Activated T-helper 1 cell treated with anti-CD3 and anti-CD28 coated beads, Interleukin-12 subunit alpha, Interleukin-12 subunit beta, Interleukin-2, Interleukin-4 antibody, amounts not matched to agents 30 ng/mL and 10 ng/mL and 1 ng/mL, durations not matched to agents 14 hours and 24 hours and 36 hours (primary cell): ENCODE results near the gene ASIC2. TPM values are rescaled to one million over a fixed set of nuclear protein-coding genes. Genes with fewer than 3 reads are reported as not detected.

Experiments
- DNase-seq: peaks from one replicate; pipeline ENCODE4 v3.0.0; 2021; ENCODE audit warnings: low spot score
- H3K27ac Mint-ChIP-seq: one replicate; pipeline ENCODE4 v1.8.0; 2021; ENCODE audit warnings: mild to moderate bottlenecking, mixed read lengths
- H3K27me3 Mint-ChIP-seq: one replicate; pipeline ENCODE4 v1.8.0; 2022; ENCODE audit warnings: mild to moderate bottlenecking, moderate library complexity, mixed read lengths; ENCODE audit not compliant: insufficient read depth
- H3K36me3 Mint-ChIP-seq: one replicate; pipeline ENCODE4 v1.8.0; 2021; ENCODE audit warnings: low read depth, mixed read lengths
- H3K4me1 Mint-ChIP-seq: one replicate; pipeline ENCODE4 v1.8.0; 2021; ENCODE audit warnings: low read depth, mixed read lengths
- H3K4me3 Mint-ChIP-seq: one replicate; pipeline ENCODE4 v1.8.0; 2021; ENCODE audit warnings: mild to moderate bottlenecking, moderate library complexity, mixed read lengths
- H3K9me3 Mint-ChIP-seq: one replicate; pipeline ENCODE4 v1.8.0; 2021; ENCODE audit warnings: mixed read lengths
- intact Hi-C: fragments of 100-400 bp; cut with micrococcal nuclease; formaldehyde crosslinking; loops from one replicate; pipeline ENCODE4 v1.15.1; 2024
- total RNA-seq: library from RNA; stranded (reverse); gene quantifications from 2 replicates; pipeline ENCODE4 v1.2.3, GENCODE V29; 2022

The ASIC2 gene
- total RNA-seq, 1 donor from 2014 or later: not detected

DNA sequence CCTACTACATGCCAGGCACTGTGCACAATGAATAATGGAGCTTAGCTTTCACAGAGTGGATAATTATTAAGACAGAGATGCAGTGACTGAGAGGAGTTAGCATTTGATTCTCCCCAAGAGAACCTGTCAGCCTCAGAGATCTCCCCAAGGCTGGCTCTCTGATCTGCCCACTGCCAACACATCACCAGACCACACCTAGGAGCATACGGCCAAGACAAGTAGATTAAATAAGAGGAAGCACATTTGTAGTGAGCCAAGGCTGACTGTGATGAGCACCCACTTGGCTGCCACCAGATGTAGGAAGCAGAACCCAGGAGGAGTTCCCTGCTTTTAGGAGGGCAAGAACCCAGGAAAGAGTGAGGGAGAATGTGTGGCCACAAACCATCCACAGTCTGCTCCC, 171.3 kb downstream of the ASIC2 start:
- intact Hi-C loops: no loop called here
- H3K9me3 Mint-ChIP-seq: no peaks in the 10 kb centered on the region
- no peak overlapping the region for H3K4me3 Mint-ChIP-seq
- no peaks in the 10 kb centered on the region for H3K36me3 Mint-ChIP-seq
- no peak for DNase-seq
- no peak overlapping the region for H3K27ac Mint-ChIP-seq
- no peaks in the 10 kb centered on the region for H3K4me1 Mint-ChIP-seq
- H3K27me3 Mint-ChIP-seq: no peaks in the 10 kb centered on the region

DNA sequence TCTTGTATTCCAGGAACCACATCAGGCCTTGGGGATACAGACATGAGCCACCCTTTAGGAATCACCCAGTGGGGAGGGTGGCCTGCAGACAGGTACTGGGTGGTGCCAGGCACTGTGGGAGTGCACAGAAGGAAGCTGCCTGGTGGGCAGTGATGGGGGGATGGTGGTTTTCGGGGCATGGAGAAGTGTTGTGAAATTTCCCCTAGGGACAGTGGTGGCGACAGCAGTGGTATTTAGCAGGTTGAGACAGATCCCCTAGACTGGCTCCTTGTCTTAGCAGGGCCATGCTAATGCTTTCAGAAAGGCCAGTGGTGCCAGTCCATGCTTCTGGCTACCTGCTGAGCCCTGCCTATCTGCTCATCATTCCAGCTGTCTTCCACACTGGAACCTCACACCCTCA, 171.8 kb downstream of the ASIC2 start:
- Mint-ChIP-seq H3K4me1 (no peaks in the 10 kb centered on the region), H3K4me3 (no peak overlapping the region), H3K36me3 (no peaks in the 10 kb centered on the region), H3K9me3 (no peaks in the 10 kb centered on the region), H3K27ac (no peak overlapping the region), H3K27me3 (no peaks in the 10 kb centered on the region)
- no peak for DNase-seq
- intact Hi-C loops: no loop called here

DNA sequence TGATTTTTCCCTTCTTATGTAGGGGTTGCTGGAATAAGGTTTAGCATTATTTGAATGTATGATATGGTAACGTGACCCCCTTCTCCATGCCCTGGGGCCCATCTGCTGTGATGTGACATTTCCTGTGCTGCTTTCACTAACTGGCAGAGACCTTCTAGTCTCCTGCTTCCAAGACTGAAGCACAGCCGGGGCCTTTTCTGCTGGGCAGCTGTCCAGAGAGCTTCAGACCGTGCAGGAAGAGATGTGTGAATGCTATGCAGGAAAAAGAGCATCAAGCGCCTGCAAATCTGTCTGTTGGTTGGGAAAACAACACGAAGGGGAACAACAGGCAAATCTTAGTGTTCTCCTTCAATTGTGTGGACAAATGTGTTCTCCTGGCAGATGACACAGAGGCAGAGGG, 173.0 kb downstream of the ASIC2 start:
- DNase-seq: no peak
- Mint-ChIP-seq H3K9me3 (no peaks in the 10 kb centered on the region), H3K27ac (no peak overlapping the region), H3K36me3 (no peaks in the 10 kb centered on the region), H3K4me3 (no peak overlapping the region), H3K4me1 (no peaks in the 10 kb centered on the region), H3K27me3 (no peaks in the 10 kb centered on the region)
- intact Hi-C loops: no loop called here

DNA sequence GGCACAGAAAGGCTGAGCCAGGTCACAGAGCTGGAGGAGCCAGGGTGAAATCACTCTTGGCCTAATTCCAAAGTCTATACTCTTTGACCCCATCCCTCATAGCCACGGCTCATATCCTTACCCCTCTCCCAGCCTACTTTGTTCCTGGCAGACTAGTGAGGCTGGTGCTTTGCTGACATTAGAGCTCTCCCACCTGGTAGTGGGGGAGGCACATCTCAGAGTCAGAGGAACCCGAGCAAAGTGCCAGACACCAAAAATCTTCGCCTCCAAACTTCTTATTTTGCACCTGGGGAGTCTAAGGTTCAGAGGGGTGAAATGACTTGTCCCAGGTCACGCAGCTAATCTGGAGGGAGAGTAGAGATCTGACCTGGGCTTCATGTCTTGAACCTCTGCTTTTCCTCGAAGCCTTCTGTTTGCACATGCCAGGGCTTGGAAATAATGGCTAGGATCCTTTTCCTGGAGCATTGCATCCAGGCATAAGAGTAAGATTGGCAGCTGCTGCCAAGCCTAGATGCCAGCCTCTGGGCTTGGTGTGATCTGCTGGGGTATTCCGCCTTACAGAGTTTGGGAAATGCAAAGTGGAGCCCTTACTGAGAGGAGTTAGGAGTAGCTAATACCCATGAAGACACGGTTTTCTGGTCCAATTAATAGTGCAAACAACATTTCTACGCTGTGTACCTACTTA, 174.6 kb downstream of the ASIC2 start:
- H3K36me3 Mint-ChIP-seq: no peaks in the 10 kb centered on the region
- no peak overlapping the region for H3K4me3 Mint-ChIP-seq
- no peak for DNase-seq
- no peak overlapping the region for H3K27ac Mint-ChIP-seq
- H3K27me3 Mint-ChIP-seq: no peaks in the 10 kb centered on the region
- no peaks in the 10 kb centered on the region for H3K4me1 Mint-ChIP-seq
- H3K9me3 Mint-ChIP-seq: no peaks in the 10 kb centered on the region
- intact Hi-C loops: no loop called here

DNA sequence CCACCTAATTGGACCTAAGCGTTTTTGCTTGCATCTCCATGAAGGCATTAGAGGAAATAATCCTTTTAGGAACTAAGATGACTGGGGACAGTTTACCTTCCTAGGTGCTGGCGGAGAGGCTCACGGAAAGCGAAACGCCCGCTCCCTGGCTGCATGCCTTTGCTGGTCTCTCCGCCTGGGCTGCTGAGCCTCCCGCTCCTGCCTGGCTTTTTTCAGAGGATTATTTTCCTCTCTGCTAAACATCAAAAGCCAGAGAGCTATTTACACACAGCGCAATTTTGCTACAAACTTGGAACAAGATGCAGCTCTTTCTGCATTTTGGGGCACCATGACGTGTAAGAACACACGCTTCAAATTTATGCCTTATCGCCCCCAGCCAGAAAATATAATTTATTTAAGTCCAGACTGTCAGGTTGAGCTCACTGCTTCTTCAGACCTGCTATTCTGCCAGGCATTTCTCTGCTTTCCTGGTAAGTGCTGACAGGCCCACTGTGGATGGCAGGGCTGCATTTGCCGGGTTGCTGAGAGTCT, 177.0 kb downstream of the ASIC2 start:
- Mint-ChIP-seq H3K9me3 (no peaks in the 10 kb centered on the region), H3K4me3 (no peak overlapping the region), H3K36me3 (no peaks in the 10 kb centered on the region), H3K27me3 (no peaks in the 10 kb centered on the region), H3K4me1 (no peaks in the 10 kb centered on the region), H3K27ac (no peak overlapping the region)
- intact Hi-C loops: no loop called here
- DNase-seq: no peak

DNA sequence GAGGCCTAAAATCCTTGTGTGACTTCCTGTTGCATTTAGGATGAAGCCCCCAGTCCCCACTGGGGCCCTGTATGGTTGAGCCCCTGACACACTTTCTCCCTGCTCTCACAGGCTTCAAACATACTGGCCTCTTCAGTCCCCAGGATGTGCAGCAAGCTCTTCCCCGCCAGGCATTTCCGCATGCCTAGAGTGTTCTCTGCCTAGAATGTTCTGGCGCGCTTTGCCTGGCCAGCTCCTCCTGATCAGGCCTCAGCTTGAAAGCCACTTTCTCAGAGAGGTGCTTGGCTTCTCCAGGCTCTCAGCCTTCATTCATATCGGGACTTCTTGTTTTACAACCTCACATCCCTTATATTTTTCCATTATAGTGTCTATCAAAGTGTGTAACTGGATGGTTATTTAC, 177.7 kb downstream of the ASIC2 start:
- no peak overlapping the region for H3K4me3 Mint-ChIP-seq
- H3K9me3 Mint-ChIP-seq: no peaks in the 10 kb centered on the region
- H3K4me1 Mint-ChIP-seq: no peaks in the 10 kb centered on the region
- H3K36me3 Mint-ChIP-seq: no peaks in the 10 kb centered on the region
- H3K27ac Mint-ChIP-seq: no peak overlapping the region
- no peak for DNase-seq
- no peaks in the 10 kb centered on the region for H3K27me3 Mint-ChIP-seq
- intact Hi-C loops: no loop called here

DNA sequence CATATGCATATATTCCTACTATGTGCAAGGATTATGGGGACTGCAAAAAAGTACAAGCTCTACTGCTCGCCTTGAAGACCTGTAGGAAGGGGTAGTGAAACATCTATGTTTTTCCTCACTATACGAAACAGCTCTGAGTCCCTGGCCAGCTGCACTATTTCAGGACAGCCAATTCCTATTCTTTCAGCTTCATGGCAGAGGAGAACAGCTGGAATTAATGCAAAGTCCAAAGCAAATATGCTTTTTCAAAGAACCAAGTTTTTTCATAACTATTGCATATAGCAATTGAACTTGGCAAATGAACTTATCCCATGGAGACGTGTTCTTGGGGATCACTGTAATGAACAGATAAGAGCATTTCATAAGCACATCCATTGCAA, 179.1 kb downstream of the ASIC2 start:
- H3K27ac Mint-ChIP-seq: no peak overlapping the region
- H3K4me1 Mint-ChIP-seq: no peaks in the 10 kb centered on the region
- intact Hi-C loops: no loop called here
- H3K4me3 Mint-ChIP-seq: no peak overlapping the region
- H3K27me3 Mint-ChIP-seq: no peaks in the 10 kb centered on the region
- DNase-seq: no peak
- H3K9me3 Mint-ChIP-seq: no peaks in the 10 kb centered on the region
- H3K36me3 Mint-ChIP-seq: no peaks in the 10 kb centered on the region

DNA sequence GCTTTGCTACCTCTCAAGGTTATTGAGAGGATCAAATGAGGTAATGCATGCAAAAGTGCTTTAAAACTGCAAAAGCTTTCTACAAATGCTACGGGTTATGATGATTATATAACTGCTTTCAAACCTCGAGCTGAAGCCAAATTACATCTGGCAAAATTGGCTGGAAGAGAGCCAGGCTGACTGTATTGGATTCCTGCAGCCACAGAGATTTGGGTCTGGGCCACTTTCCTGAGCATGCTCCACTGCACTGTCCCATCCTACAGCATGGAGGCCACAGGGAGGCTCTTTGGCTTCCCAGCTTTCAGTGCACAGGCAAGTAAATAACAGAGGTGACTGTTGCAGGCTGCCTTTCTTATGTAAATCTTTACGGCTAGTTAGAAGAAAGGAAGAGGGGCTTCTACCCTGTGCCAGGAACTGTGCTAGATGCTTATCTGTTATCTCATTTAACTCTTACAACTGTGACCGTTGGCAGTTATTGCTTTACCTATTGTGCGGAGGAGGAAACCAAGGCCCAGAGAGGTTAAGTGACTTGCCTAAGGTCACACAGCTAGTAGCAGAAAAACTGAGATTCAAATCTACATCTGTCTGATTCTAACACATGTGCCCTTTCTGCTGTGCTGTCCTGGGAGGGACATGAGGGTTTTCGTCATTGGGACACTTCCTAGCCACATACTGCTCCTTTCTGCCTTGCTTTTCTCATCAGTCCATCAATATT, 179.7 kb downstream of the ASIC2 start:
- Mint-ChIP-seq H3K9me3 (no peaks in the 10 kb centered on the region), H3K4me3 (no peak overlapping the region), H3K4me1 (no peaks in the 10 kb centered on the region), H3K36me3 (no peaks in the 10 kb centered on the region), H3K27me3 (no peaks in the 10 kb centered on the region), H3K27ac (no peak overlapping the region)
- no peak for DNase-seq
- intact Hi-C loops: no loop called here

DNA sequence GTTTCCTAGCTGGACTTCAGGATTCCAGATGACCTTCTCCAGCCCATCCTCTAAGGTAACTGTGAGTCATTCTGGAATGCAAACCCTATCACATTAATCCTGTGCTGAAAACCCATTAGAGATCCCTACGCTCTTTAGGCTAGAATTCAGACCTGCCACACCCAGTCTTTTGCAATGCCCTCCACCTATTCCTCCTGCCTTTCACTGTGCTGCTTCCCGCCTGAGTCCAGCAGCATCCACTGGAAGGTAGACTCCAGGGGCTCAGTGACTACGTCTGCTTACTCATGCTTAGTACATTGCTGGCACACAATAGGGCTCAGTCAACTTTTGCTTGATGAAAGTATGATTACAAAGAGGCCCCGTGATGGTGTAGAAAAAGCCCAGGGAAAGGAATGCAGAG, 180.3 kb downstream of the ASIC2 start:
- H3K36me3 Mint-ChIP-seq: no peaks in the 10 kb centered on the region
- DNase-seq: no peak
- no peaks in the 10 kb centered on the region for H3K9me3 Mint-ChIP-seq
- H3K27ac Mint-ChIP-seq: no peak overlapping the region
- H3K4me1 Mint-ChIP-seq: no peaks in the 10 kb centered on the region
- no peak overlapping the region for H3K4me3 Mint-ChIP-seq
- H3K27me3 Mint-ChIP-seq: no peaks in the 10 kb centered on the region
- intact Hi-C loops: no loop called here

DNA sequence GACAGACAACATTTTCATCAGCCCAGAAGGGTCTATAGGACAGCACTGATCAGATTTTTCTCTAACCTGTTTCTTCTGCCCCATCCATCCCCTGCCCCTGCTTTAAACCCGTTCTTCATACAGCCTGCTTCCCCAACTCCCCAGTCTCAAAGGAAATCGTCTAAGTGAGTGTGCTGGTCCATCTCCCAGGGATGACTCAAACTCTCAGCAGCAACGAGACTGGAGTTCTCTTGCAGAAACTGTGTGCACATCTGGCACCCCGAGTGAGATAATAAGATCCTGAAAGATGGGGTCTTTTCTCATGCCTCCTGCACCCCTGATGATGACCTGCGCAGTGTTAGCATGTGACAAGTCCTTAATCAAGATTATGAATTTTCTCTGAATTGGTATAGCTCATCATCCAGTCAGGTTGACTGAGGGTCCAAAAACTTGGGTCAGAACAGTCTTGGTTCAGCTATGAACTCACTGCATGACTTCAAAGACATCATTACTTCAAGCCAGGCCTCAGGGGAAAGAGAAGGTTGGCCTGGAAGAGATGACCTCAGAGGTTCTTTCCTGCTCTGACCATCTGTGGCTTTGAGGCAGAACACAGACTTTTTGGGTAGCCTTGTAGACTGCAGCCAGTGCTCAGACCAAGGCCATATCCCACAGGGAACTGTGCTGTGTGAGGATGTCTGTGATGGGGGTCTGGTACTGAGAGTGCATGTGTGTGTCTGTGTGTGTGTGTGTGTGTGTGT, 183.6 kb downstream of the ASIC2 start:
- DNase-seq: no peak
- Mint-ChIP-seq H3K9me3 (no peaks in the 10 kb centered on the region), H3K4me1 (no peaks in the 10 kb centered on the region), H3K27ac (no peak overlapping the region), H3K27me3 (peaks cover 3% of the 10 kb centered on the region), H3K36me3 (no peaks in the 10 kb centered on the region), H3K4me3 (no peak overlapping the region)
- intact Hi-C loops: no loop called here

DNA sequence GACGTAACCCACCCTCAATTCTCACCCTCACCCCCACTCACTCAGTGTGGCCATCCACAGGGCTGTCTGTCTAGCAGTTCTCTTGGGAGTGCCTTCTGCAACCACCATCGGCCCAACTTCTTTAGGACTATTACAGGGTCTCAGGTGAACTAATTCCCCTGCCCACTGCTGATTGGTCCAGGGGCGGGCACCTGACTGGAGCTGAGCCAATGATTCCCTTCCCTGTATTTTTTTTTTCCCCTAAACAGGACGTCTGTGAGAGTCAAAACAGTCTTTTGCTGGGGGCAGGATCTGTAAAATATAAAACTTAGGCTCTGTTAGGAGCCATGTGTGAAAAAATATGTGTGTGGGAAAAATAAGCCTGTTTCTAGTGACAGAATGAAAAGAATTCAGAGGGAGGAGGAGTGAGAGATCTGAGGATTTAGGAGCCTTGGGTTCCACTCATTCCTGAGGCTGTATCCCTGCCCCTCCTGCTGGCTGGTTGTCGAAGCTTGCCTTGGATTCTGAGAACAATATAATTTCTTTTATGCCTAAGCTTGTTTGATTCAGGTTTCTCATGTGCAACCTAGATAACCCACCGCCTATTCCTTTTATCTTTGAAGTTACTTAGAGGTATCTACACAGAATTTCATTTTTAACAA, 186.4 kb downstream of the ASIC2 start:
- Mint-ChIP-seq H3K4me1 (no peaks in the 10 kb centered on the region), H3K36me3 (no peaks in the 10 kb centered on the region), H3K4me3 (no peak overlapping the region), H3K27me3 (peaks cover 3% of the 10 kb centered on the region), H3K27ac (no peak overlapping the region), H3K9me3 (no peaks in the 10 kb centered on the region)
- intact Hi-C loops: no loop called here
- DNase-seq: no peak

DNA sequence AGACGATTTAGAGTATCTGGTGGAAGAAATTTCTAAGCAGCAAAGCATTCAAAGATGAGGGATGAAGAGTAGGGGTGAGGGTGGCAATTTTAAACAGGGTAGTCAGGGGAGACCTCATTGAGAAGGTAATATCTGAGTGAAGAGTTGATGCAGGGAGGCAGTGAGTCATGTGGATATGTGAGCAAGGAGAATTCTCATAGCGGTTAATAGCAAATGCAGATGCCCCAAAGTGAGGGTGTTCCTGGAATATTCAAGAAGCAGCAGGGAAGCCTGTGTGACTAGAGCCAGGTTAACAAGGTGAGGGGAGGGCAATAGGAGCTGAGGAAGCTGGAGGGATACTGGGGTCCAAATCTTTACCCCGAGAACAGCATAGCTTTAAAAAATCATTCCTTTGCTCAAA, 187.2 kb downstream of the ASIC2 start:
- Mint-ChIP-seq H3K4me1 (no peaks in the 10 kb centered on the region), H3K27ac (no peak overlapping the region), H3K9me3 (no peaks in the 10 kb centered on the region), H3K4me3 (no peak overlapping the region), H3K36me3 (no peaks in the 10 kb centered on the region), H3K27me3 (peaks cover 3% of the 10 kb centered on the region)
- DNase-seq: no peak
- intact Hi-C loops: no loop called here

DNA sequence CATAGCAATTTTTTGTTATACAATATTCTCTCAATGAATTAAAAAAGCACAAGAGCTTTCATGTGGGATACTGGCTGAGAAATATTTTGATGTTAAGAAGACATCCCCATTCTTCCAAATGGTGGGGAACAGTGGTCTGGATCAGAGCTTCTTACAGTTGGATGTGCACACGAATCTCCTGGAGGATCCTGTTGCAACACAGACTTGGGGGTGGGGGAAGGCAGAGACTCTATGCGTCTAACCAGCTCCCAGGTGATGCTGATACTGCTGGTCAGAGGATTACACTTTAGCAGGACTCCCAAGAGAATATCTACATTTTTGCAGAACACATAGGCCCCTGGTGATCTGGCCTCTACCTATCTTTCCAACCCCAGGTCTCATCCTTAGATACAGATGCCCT, 193.2 kb downstream of the ASIC2 start:
- H3K4me3 Mint-ChIP-seq: no peak overlapping the region
- H3K36me3 Mint-ChIP-seq: no peaks in the 10 kb centered on the region
- no peak overlapping the region for H3K27ac Mint-ChIP-seq
- intact Hi-C loops: no loop called here
- H3K9me3 Mint-ChIP-seq: no peaks in the 10 kb centered on the region
- H3K4me1 Mint-ChIP-seq: no peaks in the 10 kb centered on the region
- DNase-seq: no peak
- peaks cover 6% of the 10 kb centered on the region for H3K27me3 Mint-ChIP-seq
